Activated gamma-delta T cell treated with anti-CD3 and anti-CD28 coated beads, Interleukin-2, amount 50 U/mL, for 16 hours (primary cell): ENCODE data around the gene TIMM8B.
"Not testable (repeated sequence)": the region's sequence is repeated elsewhere in the genome, so short reads cannot be mapped to it uniquely, and the experiment has no call there.

Experiments
- DNase-seq: peaks from one replicate; pipeline ENCODE4 v3.0.0-alpha.2; 2020; ENCODE audit warnings: low read depth

The TIMM8B gene

GRCh38 chr11:112086422-112087191 is at the start of gene TIMM8B, which contains the start of gene SDHD:
TSS of gene TIMM8B (minus strand) at chr11:112086756. CDS start at chr11:112086723, 33 bp downstream.
TSS of gene SDHD (plus strand) at chr11:112086873. CDS start at chr11:112086908, 35 bp downstream.
- DNase-seq, result peak; percentile 93

DNA sequence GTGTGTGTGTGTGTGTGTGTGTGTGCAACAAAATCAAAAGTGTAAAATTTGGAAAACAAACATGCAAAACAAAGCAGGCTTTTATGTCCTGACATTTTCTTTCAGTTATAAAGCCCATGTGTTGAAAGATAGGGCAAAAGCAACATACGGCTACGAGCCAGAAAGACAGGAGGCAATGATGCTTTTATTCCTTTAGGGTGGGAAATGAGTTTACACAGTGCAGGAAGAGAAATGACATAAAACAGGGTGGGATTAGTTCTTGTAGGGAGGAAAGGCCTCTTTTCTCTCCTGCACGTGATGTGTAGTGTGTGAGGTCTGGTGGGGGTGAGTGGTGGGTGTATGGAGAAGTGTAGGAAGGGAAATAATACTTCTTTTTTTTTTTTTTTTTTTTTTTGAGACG is 47.9 kb upstream of the TIMM8B start:
- DNase-seq, result no peak

DNA sequence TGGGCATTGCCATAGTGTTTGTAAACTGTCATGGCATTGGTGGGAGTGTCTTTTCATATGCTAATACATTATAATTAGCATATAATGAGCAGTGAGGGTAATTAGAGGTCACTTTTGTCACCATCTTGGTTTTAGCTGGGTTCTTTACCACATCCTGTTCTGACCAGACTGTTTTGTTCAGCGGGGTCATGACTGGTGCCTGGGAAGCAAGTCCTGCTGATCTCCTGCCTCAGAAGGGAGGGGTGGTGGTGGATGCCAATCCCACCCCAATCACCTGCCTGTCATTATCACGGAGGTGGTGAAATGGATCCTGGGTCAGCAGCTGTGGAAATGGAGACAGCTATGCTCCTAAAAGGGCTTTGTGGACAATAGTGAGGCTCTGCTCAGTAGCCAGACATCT is 46.2 kb upstream of the TIMM8B start:
- DNase-seq, result no peak

DNA sequence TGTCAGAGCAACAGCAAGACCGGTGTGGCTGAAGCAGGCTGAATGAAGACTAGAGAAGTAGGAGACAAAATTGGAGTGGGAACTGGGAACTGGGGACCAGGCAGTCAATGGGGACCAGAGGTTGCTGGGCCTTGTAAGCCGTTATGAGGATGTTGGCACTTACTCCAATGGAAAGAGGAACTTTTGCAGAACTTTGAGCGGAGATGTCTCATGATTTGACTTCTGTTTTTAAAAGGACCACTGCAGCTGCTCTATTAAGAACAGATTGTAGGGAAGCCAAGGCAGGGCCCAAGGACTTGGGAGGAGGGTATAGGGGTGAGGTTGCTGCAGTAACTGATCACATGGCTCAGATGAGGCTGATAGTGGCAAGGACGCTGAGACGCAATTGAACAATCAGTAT is 43.1 kb upstream of the TIMM8B start:
- no peak for DNase-seq

DNA sequence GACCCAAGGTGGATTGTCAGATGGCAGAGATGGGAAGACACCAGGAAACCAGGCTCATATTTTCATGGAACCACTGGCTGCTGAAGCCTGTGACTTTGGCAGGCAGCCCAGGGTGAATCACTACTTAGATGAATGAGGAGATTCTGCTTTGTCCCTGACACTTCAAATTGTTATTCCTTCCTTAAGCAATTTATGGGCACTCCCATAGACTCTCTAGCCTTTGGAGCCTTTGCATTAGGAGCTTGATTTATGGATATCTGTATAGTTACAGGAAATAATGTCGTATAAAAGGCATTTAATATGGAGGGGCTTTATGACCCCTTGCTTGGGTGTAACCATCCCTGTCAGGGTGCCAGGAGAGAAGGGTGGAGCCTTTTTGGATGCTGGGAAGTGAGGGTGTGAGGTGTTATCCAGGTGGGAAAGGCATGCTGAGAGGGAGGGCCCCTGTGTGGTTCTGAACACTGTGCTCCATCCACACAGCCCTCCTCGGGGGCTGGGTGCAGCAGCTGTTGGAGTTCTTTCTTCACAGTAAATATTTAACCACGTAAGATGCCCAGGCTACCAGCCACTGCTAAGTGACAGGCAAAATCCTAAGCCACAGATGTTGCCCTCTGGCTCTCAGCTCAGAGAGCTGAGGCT is 42.0 kb upstream of the TIMM8B start:
- DNase-seq, result no peak

DNA sequence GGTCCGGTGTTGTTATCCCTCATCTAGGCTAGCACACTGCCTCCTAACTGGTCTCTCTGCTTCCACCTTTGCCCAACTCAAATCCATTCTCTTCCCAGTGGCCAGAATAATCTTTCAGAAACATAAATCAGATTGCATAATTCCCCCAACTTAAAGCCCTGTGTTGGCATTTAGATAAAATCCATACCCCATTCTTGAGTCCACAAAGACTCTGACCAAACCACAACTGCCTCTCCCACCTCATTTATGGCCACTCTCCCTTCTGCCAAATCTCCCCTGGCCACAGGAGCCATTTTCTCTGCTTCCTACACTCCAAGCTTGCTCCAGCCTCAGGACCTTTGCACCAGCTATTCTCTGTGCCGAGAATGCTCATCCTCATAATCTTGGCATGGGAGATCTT is 40.5 kb upstream of the TIMM8B start:
- DNase-seq, result no peak

DNA sequence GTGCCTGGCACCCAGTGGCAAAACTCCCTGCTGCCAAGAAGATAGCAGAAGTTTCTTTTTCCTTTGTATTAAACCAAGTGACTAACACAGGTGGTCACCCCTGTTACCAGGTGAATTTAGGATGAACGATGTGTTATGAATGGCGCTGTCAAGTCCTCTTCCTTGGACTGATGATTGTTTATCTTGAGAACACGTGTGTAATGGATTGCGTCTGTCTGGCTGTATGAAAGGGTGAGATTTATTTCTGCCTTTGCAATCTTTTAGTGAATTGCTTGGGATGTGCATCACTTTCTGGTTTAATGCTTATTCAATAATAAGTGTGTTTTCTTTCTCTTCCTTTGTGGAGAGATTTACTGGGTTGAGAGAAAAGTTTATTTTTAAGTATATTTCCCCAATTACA is 36.6 kb upstream of the TIMM8B start:
- DNase-seq, result no peak

DNA sequence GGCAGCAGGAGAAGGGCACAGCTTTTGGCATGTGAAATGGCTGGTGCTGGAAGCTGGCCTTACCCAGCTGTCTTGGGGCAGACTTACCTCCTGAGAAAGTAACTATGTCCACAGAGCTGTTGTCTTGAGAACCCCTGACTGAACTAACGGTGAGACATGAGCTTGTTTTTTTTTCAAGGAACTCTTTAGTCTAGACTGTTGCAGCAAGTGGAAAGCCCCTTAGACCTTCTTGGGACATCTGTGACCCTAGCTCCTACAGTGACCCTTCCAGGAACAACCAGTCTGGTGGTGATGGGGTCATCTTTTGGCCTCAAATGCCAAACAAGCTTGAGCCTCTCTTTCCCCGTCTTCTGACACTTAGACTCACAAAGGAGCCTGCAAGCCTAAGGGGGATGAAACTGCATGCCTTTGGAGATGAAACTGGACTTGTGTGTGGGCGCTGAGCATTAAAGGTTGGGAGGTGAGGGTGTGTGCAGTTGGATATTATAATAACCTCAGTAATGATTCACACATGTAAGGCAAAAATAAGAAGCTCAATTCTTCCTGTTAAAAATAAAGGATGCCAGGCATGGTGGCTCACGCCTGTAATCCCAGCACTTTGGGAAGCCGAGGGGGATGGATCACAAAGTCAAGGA is 35.5 kb upstream of the TIMM8B start:
- no peak for DNase-seq

GRCh38 chr11:112118176-112118575 is 31.6 kb upstream of the TIMM8B start:
- DNase-seq, result no peak

DNA sequence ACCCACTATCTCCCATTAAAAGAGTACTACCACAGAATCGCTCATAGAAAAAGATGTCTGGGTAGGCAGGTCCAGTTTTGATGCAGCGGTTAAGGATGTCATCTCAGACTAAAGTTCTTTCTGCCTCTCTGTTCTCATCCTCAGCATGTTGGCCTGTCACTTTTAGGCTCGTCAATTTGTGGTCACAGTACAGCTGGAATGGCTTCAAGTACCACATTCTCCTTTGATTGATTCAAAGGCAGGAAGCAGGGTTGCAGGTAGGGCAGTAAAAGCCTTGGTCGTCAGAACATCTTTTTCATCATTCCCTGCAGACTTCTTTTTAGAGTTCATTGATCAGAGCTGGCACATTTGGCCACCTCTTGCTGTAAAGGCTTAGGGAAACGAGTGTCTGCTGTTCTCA is 28.8 kb upstream of the TIMM8B start:
- no peak for DNase-seq

DNA sequence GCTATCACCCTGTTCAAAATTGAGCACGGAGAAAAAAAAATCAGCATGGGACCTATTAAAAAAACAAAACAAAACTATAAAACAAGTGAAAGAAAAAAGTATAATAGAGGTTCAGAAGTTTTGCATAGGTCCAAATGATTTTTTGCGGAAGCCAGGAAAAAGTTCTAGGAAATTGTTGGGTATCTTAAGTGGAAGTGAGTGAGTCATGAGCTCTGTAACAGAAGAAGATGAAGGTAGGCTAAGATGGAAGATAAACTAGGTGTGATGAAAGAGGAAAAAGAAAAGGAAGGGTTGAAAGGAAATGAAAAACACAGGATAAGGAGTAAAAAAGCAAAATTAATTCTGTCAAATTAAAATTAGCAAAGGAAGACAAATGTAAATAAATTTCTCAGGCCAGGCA is 27.9 kb upstream of the TIMM8B start:
- no peak for DNase-seq

DNA sequence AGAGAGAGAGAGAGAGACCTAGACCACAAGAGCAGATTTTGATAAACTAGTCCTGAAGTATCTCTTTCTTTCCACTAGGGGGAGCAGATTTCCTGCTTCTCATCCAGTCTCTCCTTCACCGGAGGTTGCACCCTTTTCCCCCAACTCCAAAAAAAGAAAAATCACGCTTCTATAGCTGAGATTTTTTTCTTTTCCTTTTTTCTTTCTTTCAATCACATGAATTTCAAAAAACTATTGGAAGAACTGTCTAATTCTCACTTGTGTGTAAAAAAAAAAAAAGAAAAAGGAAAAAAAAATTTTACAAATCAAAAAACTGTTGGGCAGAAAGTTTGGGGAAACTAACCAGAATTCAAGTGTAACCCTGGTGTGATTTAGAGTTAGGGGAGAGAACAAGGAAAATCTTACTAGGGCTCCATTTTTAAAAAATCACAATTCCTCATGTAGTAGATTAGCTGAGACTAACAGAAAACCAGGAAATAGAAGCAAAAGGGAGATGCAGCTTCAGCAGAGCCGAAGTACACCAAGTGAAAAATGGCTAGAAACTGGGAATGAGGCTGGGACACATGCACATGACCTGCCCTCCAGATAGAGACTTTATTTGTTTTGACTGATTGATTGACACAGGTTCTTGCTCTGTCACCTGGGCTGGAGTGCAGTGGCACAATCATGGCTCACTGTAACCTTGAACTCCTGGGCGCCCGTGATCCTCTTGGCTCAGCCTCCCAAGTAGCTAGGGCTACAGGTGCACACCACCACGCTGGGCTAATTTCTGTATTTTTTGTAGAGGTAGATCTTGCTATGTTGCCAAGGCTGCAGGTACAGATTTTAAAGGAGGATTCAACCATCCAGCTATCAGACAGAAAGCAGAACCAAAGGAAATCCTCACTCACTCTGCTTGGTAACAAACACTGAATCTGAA is 27.2 kb upstream of the TIMM8B start:
- DNase-seq, result no peak

DNA sequence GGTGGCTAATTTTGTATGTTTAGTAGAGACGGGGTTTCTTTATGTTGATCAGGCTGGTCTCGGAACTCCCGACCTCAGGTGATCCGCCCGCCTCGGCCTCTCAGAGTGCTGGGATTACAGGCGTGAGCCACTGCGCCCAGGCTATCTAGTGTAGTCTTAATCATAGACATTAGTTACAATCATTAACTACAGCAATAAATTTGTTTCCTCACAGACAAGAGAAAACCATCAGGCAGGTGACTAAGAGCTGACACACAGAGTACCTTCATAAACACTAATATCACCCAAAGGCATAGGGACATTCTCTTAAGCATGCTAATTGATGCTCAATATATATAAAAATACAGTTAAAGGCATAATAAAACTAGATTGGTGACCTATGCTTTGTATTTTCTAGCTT is 19.5 kb upstream of the TIMM8B start:
- no peak for DNase-seq

- no peak for DNase-seq
These were observed 16.9 kb upstream of the TIMM8B start for GRCh38 chr11:112103446-112103845.

DNA sequence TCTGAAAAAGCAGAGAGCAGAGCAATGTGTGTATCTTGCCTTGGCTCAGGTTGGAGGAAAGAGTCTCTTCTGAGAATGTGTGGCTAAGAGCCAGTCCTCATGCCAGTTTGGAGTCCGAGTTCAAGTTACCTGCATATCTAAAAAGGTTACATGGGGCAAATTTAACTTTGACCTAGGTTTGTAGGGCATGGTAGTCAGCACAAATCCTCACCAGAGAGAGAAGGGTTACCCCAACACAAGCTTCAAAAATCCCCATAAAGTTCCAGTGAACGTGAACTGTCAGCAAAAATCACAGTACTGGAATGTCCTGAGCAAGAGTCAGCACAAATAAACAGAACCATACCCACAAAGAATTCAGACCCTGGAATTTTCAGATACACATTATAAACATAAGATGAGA is 13.9 kb upstream of the TIMM8B start:
- DNase-seq, result no peak

GRCh38 chr11:112097734-112098528 is 11.4 kb upstream of the TIMM8B start:
- no peak for DNase-seq

DNA sequence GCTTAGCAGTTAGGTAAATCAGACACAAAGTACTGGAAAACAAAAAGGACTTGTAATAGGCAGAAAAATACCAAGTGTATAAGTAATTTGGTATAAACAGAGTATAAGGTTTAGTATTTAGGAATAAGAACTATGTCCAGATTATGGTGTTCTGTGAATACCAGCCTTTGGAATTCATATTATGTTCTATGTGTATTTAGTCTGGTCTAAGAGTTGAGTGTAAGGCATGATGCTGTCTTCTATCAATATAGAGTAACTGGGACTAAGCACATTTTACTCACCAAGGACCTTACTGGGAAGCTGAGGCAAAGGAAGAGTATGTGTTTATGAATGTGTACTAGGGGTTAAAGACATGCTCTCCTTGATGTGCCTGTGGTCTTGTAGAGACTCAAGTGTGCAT is 9.6 kb upstream of the TIMM8B start:
- DNase-seq, result no peak

- not testable (repeated sequence) for DNase-seq
These were observed 8.7 kb upstream of the TIMM8B start for GRCh38 chr11:112095302-112095701.

DNA sequence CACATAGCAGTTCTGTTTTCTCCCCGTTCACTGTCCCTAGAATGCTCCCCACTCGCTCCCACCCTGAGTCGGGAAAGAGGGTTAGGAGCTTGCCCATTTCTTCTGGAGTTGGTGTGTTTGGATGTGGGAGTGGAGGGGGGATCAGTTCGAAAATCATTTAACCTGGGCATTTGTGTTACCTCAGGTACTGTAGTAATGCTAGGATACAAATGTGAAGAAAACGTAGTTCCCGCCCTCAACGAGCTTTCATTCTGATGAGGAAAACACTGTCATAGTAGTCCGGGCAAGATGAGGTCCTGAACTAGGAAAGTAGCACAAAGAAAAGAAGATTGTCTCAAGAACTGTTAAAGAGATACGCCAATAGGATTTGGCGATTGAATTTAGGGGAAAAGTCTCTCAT is 656 bp upstream of the TIMM8B start:
- DNase-seq, result no peak

DNA sequence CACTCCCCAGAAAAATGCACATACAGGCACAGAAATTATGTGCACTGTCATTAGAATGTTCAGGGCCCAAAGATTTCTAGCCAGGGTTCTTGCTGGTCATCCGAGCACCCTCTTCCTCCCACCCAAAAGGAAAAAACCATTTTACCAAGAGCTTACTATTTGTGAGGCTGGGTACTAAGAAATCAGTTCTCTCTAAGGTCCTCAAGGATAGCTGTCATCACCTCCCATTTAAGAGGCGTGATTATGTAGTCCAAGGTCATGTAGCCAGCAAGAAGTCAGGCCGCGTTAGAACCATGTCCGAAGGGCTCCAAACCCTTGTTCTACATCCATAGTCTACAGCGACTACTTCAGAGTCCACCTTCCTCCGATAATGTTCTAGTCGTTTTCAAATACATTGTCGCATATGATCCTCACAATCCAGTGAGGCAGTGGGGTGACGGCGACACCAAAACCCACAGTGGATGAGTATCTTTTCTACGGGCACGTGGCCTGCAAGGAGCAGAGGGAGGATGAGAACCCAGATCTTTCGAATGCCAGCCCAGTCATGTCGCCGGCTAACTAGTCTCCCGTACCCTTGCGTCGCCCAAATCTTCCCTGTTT is 634 bp downstream of the TIMM8B start:
- peak; percentile 9 for DNase-seq

GRCh38 chr11:112082729-112083128 is 3.8 kb downstream of the TIMM8B start:
- no peak for DNase-seq
